SH-SY5Y (cell line): ENCODE results near the gene EXOC2.

Source experiments
- GATA2 ChIP-seq: IDR thresholded peaks from 2 replicates; pipeline ENCODE4 v1.6.1; 2011; ENCODE audit warnings: mild to moderate bottlenecking, low read depth, low read length
- GATA3 ChIP-seq: IDR thresholded peaks from 2 replicates; pipeline ENCODE4 v1.6.1; 2011; ENCODE audit warnings: low read depth, mild to moderate bottlenecking, low read length, moderate library complexity

DNA sequence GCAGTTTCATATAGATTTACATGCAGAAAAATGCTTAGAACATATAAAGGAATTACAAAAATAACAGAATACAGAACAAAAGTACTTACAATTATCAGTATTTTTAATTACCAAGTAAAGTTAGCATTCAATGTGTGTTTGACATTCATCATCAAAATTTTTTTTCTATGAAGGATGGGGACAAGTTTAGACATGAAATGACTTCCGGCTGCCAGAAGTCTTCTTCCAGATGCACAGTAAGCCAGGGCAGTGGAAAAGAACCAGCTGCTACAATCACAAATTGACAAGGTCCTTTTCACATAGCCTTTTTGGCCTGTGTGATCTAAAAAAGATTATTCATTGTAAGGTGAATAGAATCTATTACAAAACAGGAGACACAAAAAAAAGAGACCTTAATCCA lies 109.8 kb downstream of the EXOC2 start:
- TF ChIP-seq GATA2 (no peak), GATA3 (no peak)
